ENCODE data around the gene PLXNB2.
"Not testable (repeated sequence)": the region's sequence is repeated elsewhere in the genome, so short reads cannot be mapped to it uniquely, and the experiment has no call there.

GRCh38 chr22:50273781-50274180 is 33.7 kb downstream of the PLXNB2 start:
- not testable (repeated sequence) for TF ChIP-seq CTCF (conservative IDR thresholded peaks at IDR 0.05; ENCODE audit: low read depth, low read length); EZH2 (IDR thresholded peaks at IDR 0.05; ENCODE audit: borderline replicate concordance, low read depth, low read length, poor library complexity, severe bottlenecking)

Measured in A673 (cell line).